ENCODE results near the gene LMX1B.

GRCh38 chr9:126618585-126619360 is 5.0 kb downstream of the LMX1B start:
- TF ChIP-seq POLR2A (IDR thresholded peaks at IDR 0.05; ENCODE audit: low read length) (no peak), GATA1 (IDR thresholded peaks at IDR 0.05; ENCODE audit: low read depth, low read length) (no peak)

Data from erythroblast (primary cell).